ENCODE measurements around the gene LRP1B.

LRP1B gene

GRCh38 chr2:140918426-140918825, 1212.4 kb downstream of the LRP1B start:
- no peak for DNase-seq (ENCODE audit: low read depth in 2 of 2)

DNA sequence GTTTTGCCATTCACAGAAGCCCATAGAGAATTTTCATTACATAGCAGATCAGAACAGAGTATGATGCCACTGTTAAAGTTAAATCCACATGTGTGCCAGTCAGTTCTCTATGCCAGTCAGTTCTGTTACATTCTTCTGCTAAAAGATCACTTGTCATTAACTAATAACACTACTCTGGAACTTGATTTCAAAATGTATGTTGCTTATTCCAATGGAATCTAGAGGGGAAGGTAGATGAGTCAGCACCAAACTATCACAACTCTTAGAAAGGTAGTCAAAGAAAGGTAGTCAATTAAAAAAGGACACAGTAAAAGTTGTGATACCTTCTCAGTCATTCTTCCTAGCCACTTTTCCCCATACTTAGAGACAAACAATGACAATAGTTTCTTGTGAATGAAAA, 1214.4 kb downstream of the LRP1B start:
- DNase-seq (ENCODE audit: low read depth in 2 of 2): no peak

DNA sequence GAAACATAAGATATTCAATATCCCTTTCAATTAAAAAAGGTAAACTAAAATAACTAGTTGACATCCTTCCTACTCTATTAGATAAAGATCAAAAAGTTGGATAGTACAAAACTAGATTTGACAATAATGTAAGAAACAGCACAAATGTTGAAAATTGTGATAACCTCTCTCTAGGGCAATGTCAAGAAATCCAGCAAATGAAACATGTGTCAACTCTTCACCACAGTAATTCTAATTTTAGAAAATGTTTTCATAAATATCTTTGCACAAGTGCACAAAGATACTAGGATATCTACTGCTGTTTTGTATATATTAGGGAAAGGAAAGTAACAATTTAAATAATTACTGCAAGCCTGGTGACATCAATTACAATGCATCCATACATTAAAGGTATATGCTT, 1220.1 kb downstream of the LRP1B start:
- no peak for DNase-seq (ENCODE audit: low read depth in 2 of 2)

DNA sequence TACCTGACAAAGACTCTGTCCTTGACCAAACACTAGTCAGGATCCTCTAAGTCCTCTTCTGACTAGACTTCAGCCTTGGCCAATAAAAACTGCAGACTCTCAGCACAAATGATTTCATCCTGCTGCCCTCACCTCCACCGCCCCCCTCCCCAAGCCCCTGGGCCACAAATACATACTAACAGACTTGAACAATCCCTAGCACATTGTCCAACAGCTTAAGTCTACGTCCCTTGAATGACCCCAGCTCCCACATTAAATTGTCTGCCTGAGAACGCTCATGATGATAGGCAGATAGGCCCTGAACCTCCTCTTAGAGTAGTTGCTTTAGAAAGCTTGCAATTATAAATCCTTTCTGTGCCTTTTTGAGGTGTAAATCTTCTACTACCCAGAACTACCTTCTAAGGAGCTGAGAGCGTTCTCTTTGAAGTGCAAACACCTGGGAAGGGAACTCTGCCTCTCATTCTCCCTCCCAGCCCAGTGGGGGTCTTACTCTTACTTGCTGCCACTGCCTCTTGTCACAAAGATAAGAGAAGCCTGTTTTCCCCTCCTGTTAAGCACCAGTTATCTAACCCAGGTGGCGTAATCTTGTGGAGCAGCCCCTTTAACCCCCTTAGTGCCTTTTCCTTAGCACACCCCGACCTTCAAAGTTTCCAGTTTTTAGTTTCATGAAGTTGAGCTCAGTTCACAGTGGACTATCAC, 1225.6 kb downstream of the LRP1B start:
- no peak for DNase-seq (ENCODE audit: low read depth in 2 of 2)

DNA sequence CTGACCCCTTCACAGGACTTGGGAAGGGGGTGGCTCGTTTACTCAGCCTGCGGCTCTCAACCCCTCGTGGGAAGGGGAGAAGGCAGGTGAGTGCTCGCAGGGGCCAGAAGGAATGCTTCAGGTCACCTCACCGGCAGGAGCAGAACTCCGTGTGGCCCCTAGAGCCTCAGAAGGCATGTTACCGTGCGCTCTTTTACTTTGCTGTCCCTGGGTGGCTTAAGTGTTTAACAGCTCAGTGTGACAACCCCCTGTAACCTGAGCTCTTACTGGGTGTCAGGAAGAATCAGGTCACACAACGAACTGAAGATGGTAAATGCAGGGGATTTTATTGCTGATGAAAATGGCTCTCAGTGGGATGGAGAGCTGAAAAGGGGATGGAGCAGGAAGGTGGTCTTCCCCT, 1235.4 kb downstream of the LRP1B start:
- no peak for DNase-seq (ENCODE audit: low read depth in 2 of 2)

DNA sequence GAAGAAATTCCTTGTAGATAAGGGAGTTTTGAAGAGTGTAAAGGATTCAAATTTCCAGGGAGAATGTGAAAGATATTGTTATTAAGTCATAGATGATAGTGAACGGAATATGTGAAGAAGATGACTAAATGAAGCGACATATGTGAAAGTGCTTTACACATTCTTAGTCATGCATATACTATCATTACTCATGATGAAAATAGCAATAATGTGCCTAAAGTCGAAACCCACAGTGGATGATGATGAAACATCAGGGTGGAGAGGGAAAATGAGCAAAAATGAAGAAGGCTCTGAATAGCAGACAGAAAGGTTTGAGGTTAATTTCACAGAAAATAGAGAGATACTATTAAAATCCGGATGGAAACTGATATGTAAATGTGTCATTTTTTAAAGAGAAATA, 1237.1 kb downstream of the LRP1B start:
- DNase-seq (ENCODE audit: low read depth in 2 of 2): peak; percentile 63 to 64

- no peak for DNase-seq (ENCODE audit: low read depth in 2 of 2)
Observed at GRCh38 chr2:140892911-140893637, 1237.7 kb downstream of the LRP1B start.

DNA sequence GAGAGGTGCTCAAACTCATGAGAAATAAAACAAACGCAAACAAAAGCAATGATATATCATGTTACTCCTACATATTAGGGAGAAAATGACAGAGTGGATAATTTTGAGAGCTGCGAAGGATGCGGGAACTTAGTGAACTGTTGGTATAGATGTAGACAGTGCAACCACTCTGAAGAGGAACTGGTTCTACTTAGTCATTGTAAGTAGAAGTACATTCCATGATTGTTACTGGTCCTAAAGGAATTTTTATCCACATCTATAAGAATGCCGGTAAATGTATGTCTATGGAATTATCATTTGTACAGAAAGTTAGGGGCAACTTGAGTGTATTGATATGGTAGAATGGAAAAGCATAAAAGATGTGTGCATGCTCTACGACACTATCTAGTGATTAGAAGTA, 1238.4 kb downstream of the LRP1B start:
- DNase-seq (ENCODE audit: low read depth in 2 of 2): peak; percentile 18 to 26

DNA sequence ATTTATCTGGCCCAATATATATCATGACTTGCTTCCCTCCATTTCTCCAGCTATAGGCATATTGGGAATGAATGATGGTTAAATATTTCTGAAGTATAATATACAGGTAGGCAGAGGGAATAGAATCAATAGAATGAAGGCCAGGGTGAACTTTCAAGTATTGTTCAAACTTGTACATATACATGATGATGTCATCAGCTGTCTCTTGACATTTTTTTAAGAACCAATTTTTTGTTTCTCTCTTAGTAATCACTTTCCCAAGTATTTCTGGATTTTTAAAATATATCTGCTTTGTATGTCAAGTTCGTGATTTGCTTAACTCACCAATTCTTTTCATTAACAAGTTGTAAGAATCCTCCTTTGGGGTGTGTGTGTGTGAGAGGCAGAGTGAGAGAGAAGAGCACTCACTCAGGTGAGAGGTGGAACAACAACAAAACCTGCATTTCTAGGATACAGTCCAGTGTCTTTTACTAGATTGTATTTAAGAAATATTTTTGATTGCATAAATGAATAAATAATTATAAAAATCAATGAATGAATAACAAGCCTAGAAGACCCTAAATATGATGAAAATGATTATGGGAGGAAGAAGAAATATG, 1239.1 kb downstream of the LRP1B start:
- no peak for DNase-seq (ENCODE audit: low read depth in 2 of 2)

DNA sequence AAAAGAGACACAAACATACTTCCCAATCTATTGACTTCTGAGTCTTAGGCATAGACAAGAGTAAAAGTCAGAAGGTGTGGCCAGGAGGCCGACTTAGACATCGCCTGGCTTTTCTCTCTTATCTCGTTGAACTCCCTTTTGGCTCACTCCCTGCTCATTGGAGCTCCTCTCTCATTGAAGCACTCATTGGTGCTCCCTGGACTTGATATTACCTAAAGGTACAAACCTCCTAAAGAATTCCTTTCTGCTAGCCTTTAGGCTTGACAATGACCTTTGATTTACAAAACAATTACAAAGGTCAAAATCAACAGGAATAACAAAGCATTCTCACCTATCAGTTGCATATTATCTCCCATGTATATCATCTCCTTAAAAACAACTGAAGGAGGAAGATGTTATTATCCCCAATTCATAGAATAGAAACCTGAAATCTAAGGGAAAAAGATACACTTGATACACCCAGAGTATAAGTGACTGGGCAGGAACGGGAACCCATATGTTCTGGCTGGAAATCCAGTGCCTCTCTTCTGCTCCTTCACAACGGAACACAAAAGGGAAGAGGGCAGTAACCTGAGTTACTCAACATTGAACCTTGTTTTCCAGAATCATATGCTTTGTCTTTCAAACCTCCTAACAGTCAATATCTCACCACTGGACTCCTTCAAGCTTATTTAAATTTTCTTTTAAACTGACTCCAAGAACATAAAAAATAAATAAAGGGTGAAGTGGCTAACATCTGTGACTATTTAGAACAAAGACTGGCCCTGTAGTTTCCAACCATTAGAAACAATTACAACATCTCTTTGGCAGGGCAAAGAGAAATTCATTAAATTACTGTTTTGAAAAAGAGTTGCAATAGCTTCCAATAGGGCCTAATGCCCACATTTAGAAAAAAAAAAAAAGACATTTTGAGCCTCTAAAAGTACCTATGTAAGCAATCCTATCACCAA, 1247.9 kb downstream of the LRP1B start:
- no peak for DNase-seq (ENCODE audit: low read depth in 2 of 2)

DNA sequence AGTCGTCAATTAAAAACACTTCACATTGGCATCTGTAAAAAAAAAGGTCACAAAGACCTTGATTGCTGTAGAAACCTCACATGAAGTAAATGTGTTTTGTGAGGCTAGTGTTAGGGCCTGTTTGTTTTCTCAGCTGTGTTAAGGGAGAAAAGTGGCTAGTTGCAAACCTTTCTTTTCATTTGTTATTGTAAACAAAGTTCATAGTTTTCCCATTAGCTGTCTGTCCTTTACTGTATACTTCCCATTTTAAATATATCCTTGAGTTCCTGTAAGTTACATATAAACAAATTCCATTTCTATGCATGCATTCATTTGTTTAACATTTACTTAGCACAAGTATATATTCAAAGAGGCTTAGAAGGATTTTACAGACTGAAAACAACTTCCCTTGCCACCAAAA, 1250.2 kb downstream of the LRP1B start:
- DNase-seq (ENCODE audit: low read depth in 2 of 2): no peak

- DNase-seq (ENCODE audit: low read depth in 2 of 2): no peak
Observed at GRCh38 chr2:140876015-140876414, 1254.8 kb downstream of the LRP1B start.

DNA sequence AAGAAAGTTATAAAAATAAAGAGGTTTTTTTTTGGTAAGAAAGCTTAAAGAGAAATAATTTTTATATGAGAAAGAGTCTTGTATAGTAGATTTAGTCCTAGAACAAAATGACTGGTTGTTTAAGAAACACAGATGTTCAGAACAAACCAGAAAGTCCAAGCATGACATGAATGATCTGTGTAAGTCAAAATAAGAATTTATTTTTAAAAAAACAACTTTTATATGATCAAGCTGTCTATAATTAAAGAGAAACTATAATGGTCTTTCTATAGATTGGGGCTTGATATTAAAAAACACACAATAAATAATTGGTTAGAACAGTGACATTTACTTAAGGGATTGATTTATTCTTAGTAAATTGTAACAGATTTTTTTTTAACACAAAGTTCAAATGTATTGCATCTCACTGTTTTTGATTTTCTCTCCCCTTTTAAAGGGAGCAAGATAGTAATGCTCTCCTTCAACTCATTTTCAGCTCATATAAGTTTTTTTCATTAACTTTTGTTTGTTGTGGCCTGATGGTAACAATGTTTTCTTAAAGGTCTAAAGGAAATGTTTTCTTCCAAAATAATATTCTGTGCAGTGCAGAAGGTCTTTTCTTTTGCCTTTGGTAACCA, 1256.8 kb downstream of the LRP1B start:
- no peak for DNase-seq (ENCODE audit: low read depth in 2 of 2)

GRCh38 chr2:140869925-140870324, 1260.9 kb downstream of the LRP1B start:
- no peak for DNase-seq (ENCODE audit: low read depth in 2 of 2)

DNA sequence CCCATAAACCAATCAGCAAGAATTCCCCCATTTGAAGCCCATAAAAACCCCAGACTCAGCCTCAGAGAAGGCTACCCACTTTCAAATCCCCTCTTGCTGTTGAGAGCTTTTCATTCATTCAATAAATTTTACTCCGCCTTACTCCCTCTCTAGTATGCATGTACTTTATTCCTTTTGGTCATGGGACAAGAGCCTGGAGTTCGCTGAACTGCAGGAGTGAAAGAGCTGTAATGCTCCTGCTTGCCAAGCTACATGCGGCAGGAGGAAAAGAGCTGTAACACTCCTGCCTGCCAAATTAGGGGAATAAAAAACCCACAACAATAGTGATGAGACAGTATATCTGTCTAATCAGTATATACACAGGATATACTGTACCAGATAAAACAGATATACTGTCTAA, 1261.7 kb downstream of the LRP1B start:
- no peak for DNase-seq (ENCODE audit: low read depth in 2 of 2)

- no peak for DNase-seq (ENCODE audit: low read depth in 2 of 2)
Observed at GRCh38 chr2:140865837-140866236, 1265.0 kb downstream of the LRP1B start.

DNA sequence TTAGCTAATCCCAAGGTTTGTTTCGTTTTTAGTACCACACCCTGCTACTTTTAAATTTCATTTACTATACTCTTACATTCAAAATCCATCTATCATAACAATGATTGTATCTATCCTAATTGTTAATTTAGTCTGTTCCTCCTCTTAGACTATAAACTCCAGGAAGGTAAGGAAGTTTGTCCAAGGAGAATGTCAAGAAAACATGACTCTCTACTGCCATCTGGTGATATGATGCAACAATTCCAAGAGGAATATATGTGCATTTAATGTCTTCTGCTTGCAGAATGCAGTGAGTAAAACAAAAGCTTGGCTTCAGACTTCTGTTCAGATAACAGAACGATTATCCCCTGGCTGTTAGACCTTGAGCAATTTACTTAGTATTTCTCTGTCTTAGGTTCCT, 1267.1 kb downstream of the LRP1B start:
- DNase-seq (ENCODE audit: low read depth in 2 of 2): peak; percentile 33 to 35

DNA sequence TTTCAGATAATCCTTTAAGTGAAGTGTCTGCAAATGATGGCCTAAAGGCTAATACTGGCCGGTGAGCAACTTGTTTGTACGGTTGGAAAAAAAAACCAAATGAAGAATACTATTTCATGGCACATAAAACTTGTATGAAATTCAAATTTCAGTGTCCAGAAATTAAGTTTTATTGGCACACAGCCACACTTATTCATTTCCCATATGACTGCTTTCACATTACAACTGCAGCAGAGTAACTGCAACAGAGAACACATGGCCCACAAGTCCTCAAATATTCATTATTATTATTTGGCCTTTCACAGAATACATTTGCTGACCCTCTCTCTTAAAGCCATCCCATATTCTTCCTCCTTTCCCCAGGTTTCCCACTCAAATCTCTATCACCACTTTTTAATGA, 1268.6 kb downstream of the LRP1B start:
- DNase-seq (ENCODE audit: low read depth in 2 of 2): no peak

DNA sequence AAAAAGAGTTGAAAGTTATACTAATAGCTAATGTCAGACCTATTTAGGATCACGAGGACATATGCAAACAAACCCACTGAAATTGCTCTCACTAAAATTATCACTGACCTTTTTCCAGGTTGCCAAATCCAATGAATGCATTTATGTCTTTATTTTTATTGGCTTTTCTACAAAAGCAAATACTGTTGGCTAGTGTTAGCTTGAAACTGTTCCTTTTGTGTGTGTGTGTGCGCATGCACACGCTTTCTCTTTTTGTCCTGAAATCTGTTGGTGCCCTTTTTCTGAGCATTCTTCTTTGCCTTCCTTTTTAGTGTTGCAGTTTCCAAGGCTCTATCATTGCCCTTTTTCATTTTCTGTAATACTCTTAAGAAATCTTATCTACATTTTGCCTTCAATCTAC, 1269.2 kb downstream of the LRP1B start:
- DNase-seq (ENCODE audit: low read depth in 2 of 2): no peak

- no peak for DNase-seq (ENCODE audit: low read depth in 2 of 2)
Observed at GRCh38 chr2:140855471-140855870, 1275.3 kb downstream of the LRP1B start.

GRCh38 chr2:140851258-140851981, 1279.4 kb downstream of the LRP1B start:
- DNase-seq (ENCODE audit: low read depth in 2 of 2): no peak
